NOMO-1 treated with DMSO at 0.1 percent for 48 hours (cell line): ENCODE data around the gene TCF12.
"Not testable (repeated sequence)": the region's sequence is repeated elsewhere in the genome, so short reads cannot be mapped to it uniquely, and the experiment has no call there.

Experiments
- DNase-seq: peaks from one replicate; lab custom pipeline; 2025; ENCODE audit not compliant: unreplicated experiment; lab: John Stamatoyannopoulos, UW

Gene TCF12

GRCh38 chr15:56946150-56946549, 27.7 kb downstream of the TCF12 start:
- no peak for DNase-seq

- DNase-seq = no peak
These were observed 29.7 kb downstream of the TCF12 start for GRCh38 chr15:56948000-56948763.

GRCh38 chr15:56948764-56949101, 30.3 kb downstream of the TCF12 start:
- no peak for DNase-seq

- DNase-seq = no peak
These were observed 32.5 kb downstream of the TCF12 start for GRCh38 chr15:56950979-56951378.

GRCh38 chr15:56953790-56954189, 35.3 kb downstream of the TCF12 start:
- DNase-seq = no peak

GRCh38 chr15:56955011-56955410, 36.6 kb downstream of the TCF12 start:
- DNase-seq = not testable (repeated sequence)

GRCh38 chr15:56956538-56956937, 38.1 kb downstream of the TCF12 start:
- no peak for DNase-seq

GRCh38 chr15:56957812-56958406, 39.5 kb downstream of the TCF12 start:
- DNase-seq = no peak

- DNase-seq = no peak
These were observed 40.8 kb downstream of the TCF12 start for GRCh38 chr15:56959318-56959648.

GRCh38 chr15:56960116-56960515, 41.7 kb downstream of the TCF12 start:
- no peak for DNase-seq

GRCh38 chr15:56963126-56963525, 44.7 kb downstream of the TCF12 start:
- DNase-seq = no peak

- DNase-seq = no peak
These were observed 45.3 kb downstream of the TCF12 start for GRCh38 chr15:56963710-56964109.

- DNase-seq = no peak
These were observed 45.7 kb downstream of the TCF12 start for GRCh38 chr15:56964182-56964581.

GRCh38 chr15:56965231-56966013, 47.0 kb downstream of the TCF12 start:
- DNase-seq = no peak

GRCh38 chr15:56967336-56967735, 48.9 kb downstream of the TCF12 start:
- no peak for DNase-seq

- no peak for DNase-seq
These were observed 49.8 kb downstream of the TCF12 start for GRCh38 chr15:56968256-56968655.

GRCh38 chr15:56968821-56969220, 50.4 kb downstream of the TCF12 start:
- no peak for DNase-seq

- no peak for DNase-seq
These were observed 50.9 kb downstream of the TCF12 start for GRCh38 chr15:56969265-56969895.

- DNase-seq = no peak
These were observed 53.1 kb downstream of the TCF12 start for GRCh38 chr15:56971571-56971970.

- DNase-seq = no peak
These were observed 53.6 kb downstream of the TCF12 start for GRCh38 chr15:56972016-56972415.

- no peak for DNase-seq
These were observed 54.0 kb downstream of the TCF12 start for GRCh38 chr15:56972426-56972825.

GRCh38 chr15:56973463-56973862, 55.0 kb downstream of the TCF12 start:
- DNase-seq = no peak
